GM12878 (cell line): ENCODE measurements around the gene GMDS.

Source experiments
- CEBPB ChIP-seq, 2 experiments: fragments of 150-350 bp in 1 of 2; IDR thresholded peaks; 2 replicates each; pipeline ENCODE4 v1.6.1; 2012 to 2014; ENCODE audit warnings: low read depth in 2 of 2, low read length in 2 of 2, borderline replicate concordance in 1 of 2, inconsistent platforms in 1 of 2
- CTCF ChIP-seq, 3 experiments: IDR thresholded peaks in 2 of 3; conservative IDR thresholded peaks in 1 of 3; 2 replicates each; pipeline ENCODE4 v1.5.1; 2011; ENCODE audit warnings: low read depth in 3 of 3, low read length in 3 of 3, mild to moderate bottlenecking in 3 of 3, control low read depth in 2 of 3, moderate library complexity in 2 of 3, inconsistent platforms in 1 of 3, mixed read lengths in 1 of 3; ENCODE audit not compliant: control insufficient read depth in 2 of 3, insufficient read depth in 1 of 3; ENCODE audit errors: extremely low read depth in 1 of 3
- E2F8 ChIP-seq: fragments of 450-650 bp; IDR thresholded peaks from 2 replicates; pipeline ENCODE4 v1.6.1; 2018; ENCODE audit warnings: mild to moderate bottlenecking, low read depth, moderate library complexity; ENCODE audit not compliant: partially characterized antibody
- EP300 ChIP-seq, 2 experiments: fragments of 150-350 bp in 1 of 2; IDR thresholded peaks; 2 replicates each; pipeline ENCODE4 v1.6.1; 2011 to 2012; ENCODE audit warnings: low read depth in 2 of 2, low read length in 2 of 2, borderline replicate concordance in 1 of 2, improper control_type of control experiment in 1 of 2, inconsistent platforms in 1 of 2; ENCODE audit not compliant: control insufficient read depth in 1 of 2
- FOXK2 ChIP-seq: fragments of 450-650 bp; IDR thresholded peaks from 2 replicates; pipeline ENCODE4 v1.6.1; 2017; ENCODE audit warnings: mild to moderate bottlenecking, moderate library complexity
- JUNB ChIP-seq: IDR thresholded peaks from 2 replicates; pipeline ENCODE4 v1.6.1; 2016; ENCODE audit warnings: antibody characterized with exemption, mild to moderate bottlenecking
- POLR2A ChIP-seq: IDR thresholded peaks from 2 replicates; pipeline ENCODE4 v1.6.1; 2011; ENCODE audit warnings: low read depth, mild to moderate bottlenecking, low read length
- POLR2AphosphoS5 ChIP-seq: IDR thresholded peaks from 2 replicates; pipeline ENCODE4 v1.6.1; 2011; ENCODE audit warnings: mild to moderate bottlenecking, low read length, inconsistent platforms
- RAD21 ChIP-seq: IDR thresholded peaks from 2 replicates; pipeline ENCODE4 v1.6.1; 2011; ENCODE audit warnings: mild to moderate bottlenecking, low read depth, low read length, moderate library complexity; ENCODE audit not compliant: insufficient read depth
- RFX5 ChIP-seq: IDR thresholded peaks from 2 replicates; pipeline ENCODE4 v1.6.1; 2011; ENCODE audit warnings: low read depth, low read length, improper control_type of control experiment
- USF2 ChIP-seq: IDR thresholded peaks from 2 replicates; pipeline ENCODE4 v1.6.1; 2011; ENCODE audit warnings: low read depth, low read length, improper control_type of control experiment, borderline replicate concordance
- ZBTB33 ChIP-seq: fragments of 450-650 bp; IDR thresholded peaks from 2 replicates; pipeline ENCODE4 v1.6.1; 2017; ENCODE audit warnings: mild to moderate bottlenecking

GRCh38 chr6:2249126-2249525 is 3.7 kb upstream of the GMDS start:
- TF ChIP-seq POLR2AphosphoS5 (no peak), RAD21 (no peak), FOXK2 (no peak), ZBTB33 (no peak), EP300 (IDR thresholded peaks at IDR 0.05; ENCODE audit: borderline replicate concordance in 1 of 2, control insufficient read depth in 1 of 2, low read depth in 2 of 2, low read length in 2 of 2) (no peak), RFX5 (no peak), USF2 (no peak), CTCF (IDR thresholded peaks at IDR 0.05 in 2 of 3, conservative IDR thresholded peaks at IDR 0.05 in 1 of 3; ENCODE audit: control insufficient read depth in 2 of 3, extremely low read depth in 1 of 3, insufficient read depth in 1 of 3, low read depth in 3 of 3, low read length in 3 of 3) (no peak), CEBPB (IDR thresholded peaks at IDR 0.05; ENCODE audit: borderline replicate concordance in 1 of 2, low read depth in 2 of 2, low read length in 2 of 2) (no peak), E2F8 (no peak), POLR2A (no peak), JUNB (no peak)
